Keratinocyte (primary cell): ENCODE data around the gene DDX60. TPM values are rescaled to one million over a fixed set of nuclear protein-coding genes. Genes with fewer than 3 reads are reported as not detected.

Experiments
- DNase-seq: peaks from one replicate; pipeline ENCODE4 v3.0.0-alpha.2; 2011; ENCODE audit warnings: low read depth, missing footprints, low spot score
- FAIRE-seq: peaks from 2 replicates; lab custom pipeline; 2011; peaks lifted over from hg19 to GRCh38; lab: Jason Lieb, UNC
- H2AFZ ChIP-seq: 2 replicates; pipeline ENCODE4 v1.6.0; 2012; ENCODE audit warnings: low read length, control low read depth, inconsistent platforms; ENCODE audit not compliant: control insufficient read depth
- H3K27ac ChIP-seq: 2 replicates; pipeline ENCODE4 v1.5.1; 2011; ENCODE audit warnings: low read length; ENCODE audit not compliant: control insufficient read depth, insufficient read depth
- H3K27me3 ChIP-seq: 3 replicates; pipeline ENCODE4 v1.6.0; 2011; ENCODE audit warnings: low read length; ENCODE audit not compliant: control insufficient read depth, insufficient read depth; ENCODE audit errors: extremely low read depth
- H3K36me3 ChIP-seq, 2 experiments: 2 replicates in 1 of 2; 3 replicates in 1 of 2; pipeline ENCODE4 v1.5.1; 2011; ENCODE audit warnings: low read length in 2 of 2, mild to moderate bottlenecking in 1 of 2; ENCODE audit not compliant: control insufficient read depth in 2 of 2, insufficient read depth in 2 of 2; ENCODE audit errors: extremely low read depth in 1 of 2
- H3K4me1 ChIP-seq: 3 replicates; pipeline ENCODE4 v1.5.1; 2011; ENCODE audit warnings: low read length; ENCODE audit not compliant: control insufficient read depth, insufficient read depth; ENCODE audit errors: extremely low read depth
- H3K4me2 ChIP-seq: 3 replicates; pipeline ENCODE4 v1.6.0; 2011; ENCODE audit warnings: low read depth, low read length; ENCODE audit not compliant: control insufficient read depth, insufficient read depth; ENCODE audit errors: extremely low read depth
- H3K4me3 ChIP-seq, 3 experiments: fragments of 200-600 bp in 1 of 3; sonication (generic) in 1 of 3; 2 replicates in 2 of 3; 3 replicates in 1 of 3; pipeline ENCODE4 v1.5.1; 2011 to 2016; ENCODE audit warnings: low read length in 3 of 3, mild to moderate bottlenecking in 3 of 3, control low read depth in 2 of 3, inconsistent platforms in 1 of 3, low read depth in 1 of 3, mixed read lengths in 1 of 3, mixed run types in 1 of 3, moderate library complexity in 1 of 3; ENCODE audit not compliant: control insufficient read depth in 2 of 3, insufficient read depth in 2 of 3; ENCODE audit errors: extremely low read depth in 1 of 3
- H3K79me2 ChIP-seq: 2 replicates; pipeline ENCODE4 v1.6.0; 2012; ENCODE audit warnings: low read length; ENCODE audit not compliant: control insufficient read depth, insufficient read depth
- H3K9ac ChIP-seq: 3 replicates; pipeline ENCODE4 v1.6.0; 2011; ENCODE audit warnings: low read length; ENCODE audit not compliant: control insufficient read depth, insufficient read depth; ENCODE audit errors: extremely low read depth
- H3K9me1 ChIP-seq: 3 replicates; pipeline ENCODE4 v1.6.0; 2011; ENCODE audit warnings: low read length; ENCODE audit not compliant: control insufficient read depth, insufficient read depth; ENCODE audit errors: extremely low read depth
- H3K9me3 ChIP-seq: 2 replicates; pipeline ENCODE4 v1.5.1; 2012; ENCODE audit warnings: low read depth, low read length; ENCODE audit not compliant: control insufficient read depth
- H4K20me1 ChIP-seq: 3 replicates; pipeline ENCODE4 v1.6.0; 2011; ENCODE audit warnings: low read length; ENCODE audit not compliant: control insufficient read depth, insufficient read depth; ENCODE audit errors: extremely low read depth
- CTCF ChIP-seq, 3 experiments: IDR thresholded peaks in 1 of 3; conservative IDR thresholded peaks in 1 of 3; optimal IDR thresholded peaks in 1 of 3; 2 replicates in 2 of 3; 3 replicates in 1 of 3; pipeline versions ENCODE3 to v1.5.1; 2011; ENCODE audit warnings: low read length in 3 of 3, mild to moderate bottlenecking in 3 of 3, moderate library complexity in 2 of 3, control low read depth in 1 of 3, inconsistent platforms in 1 of 3; ENCODE audit not compliant: insufficient read depth in 2 of 3; ENCODE audit errors: extremely low read depth in 1 of 3
- EZH2 ChIP-seq: IDR thresholded peaks from one replicate; pipeline ENCODE4 v1.6.1; 2012; ENCODE audit warnings: inconsistent platforms, mild to moderate bottlenecking, low read length, moderate library complexity
- dilution Hi-C: fragments of 300-500 bp; cut with MboI; formaldehyde crosslinking; loops from one replicate; pipeline ENCODE4 v1.7.0; 2020; ENCODE audit warnings: low sequenced_read_pairs; ENCODE audit not compliant: extremely low pct_ligation_motif_present
- polyA minus RNA-seq, 3 experiments: library from RNA; depleted of rRNA, polyadenylated mRNA; stranded (reverse); fragments of >200 nt; gene quantifications; 1 replicate in 1 of 3; 2 replicates in 1 of 3; 3 replicates in 1 of 3; pipeline ENCODE4 v1.2.3, GENCODE V29; 2011
- polyA plus RNA-seq, 5 experiments: library from polyadenylated mRNA; depleted of rRNA in 3 of 5; stranded (reverse) in 3 of 5; stranded (forward) in 1 of 5; unstranded in 1 of 5; fragments of >200 nt; gene quantifications; 1 replicate in 1 of 5; 2 replicates in 3 of 5; 3 replicates in 1 of 5; pipeline versions ENCODE4 v1.2.1 to v1.2.3, GENCODE V29; 2011 to 2012; ENCODE audit warnings: missing spikeins in 2 of 5, low read depth in 1 of 5, low replicate concordance in 1 of 5

Gene DDX60
- polyA plus RNA-seq (33.1 to 44.6 TPM (median 38.9 TPM) in 3 replicates), polyA minus RNA-seq (8.8 to 82.5 TPM (median 74.1 TPM) in 3 replicates)
- polyA plus RNA-seq (2011; ENCODE audit: low read depth): 7.0 TPM
- 12.0 and 23.0 TPM in 2 replicates for polyA plus RNA-seq (2011; cell fraction: cytosol; rRNA removed)
- polyA plus RNA-seq (2011; cell fraction: nucleus; rRNA removed): 40.6 and 54.1 TPM in 2 replicates
- 2.4 and 26.9 TPM in 2 replicates for polyA plus RNA-seq (2012; ENCODE audit: low replicate concordance)
- polyA minus RNA-seq (2011; cell fraction: cytosol; rRNA and poly(A)+ RNA removed): 24.9 TPM
- 43.4 and 95.2 TPM in 2 replicates for polyA minus RNA-seq (2011; cell fraction: nucleus; rRNA and poly(A)+ RNA removed)

GRCh38 chr4:168318266-168318895 lies at the start of gene DDX60:
Gene DDX60, minus strand, starts transcription at chr4:168318752. Its CDS starts 7,493 bp downstream, at chr4:168311259.
- TF ChIP-seq CTCF (optimal IDR thresholded peaks at IDR 0.05 in 1 of 3, IDR thresholded peaks at IDR 0.05 in 1 of 3, conservative IDR thresholded peaks at IDR 0.05 in 1 of 3; ENCODE audit: extremely low read depth in 1 of 3, insufficient read depth in 2 of 3, low read length in 3 of 3) (peak; percentile 29 to 60 (median 54)), EZH2 (no peak)
- FAIRE-seq: peak; percentile 79
- H3K9me3 ChIP-seq: no peaks in the 10 kb centered on the region
- H4K20me1 ChIP-seq: no peaks in the 10 kb centered on the region
- H3K79me2 ChIP-seq: no peaks in the 10 kb centered on the region
- no peaks in the 10 kb centered on the region for H3K27me3 ChIP-seq
- H3K4me2 ChIP-seq: peak within 1 kb of the TSS; percentile 90
- no peaks in the 10 kb centered on the region for H3K9me1 ChIP-seq
- peak within 1 kb of the TSS; percentile 81 for H2AFZ ChIP-seq
- H3K36me3 ChIP-seq: no peaks in the 10 kb centered on the region
- dilution Hi-C loops: no loop called here
- H3K9ac ChIP-seq: peak within 1 kb of the TSS; percentile 94
- DNase-seq: peak; percentile 4
- peaks cover 13% of the 10 kb centered on the region for H3K4me1 ChIP-seq
- H3K27ac ChIP-seq: peak within 1 kb of the TSS; percentile 90
- H3K4me3 ChIP-seq: peak within 1 kb of the TSS; percentile 57 to 86 (median 80)

GRCh38 chr4:168367065-168367464 lies 48.5 kb upstream of the DDX60 start:
- Histone ChIP-seq H3K27ac (no peak overlapping the region), H3K4me3 (no peak overlapping the region), H3K9ac (no peak overlapping the region), H3K36me3 (peaks cover 0 to 2% of the 10 kb centered on the region in 2 experiments), H3K9me1 (no peaks in the 10 kb centered on the region), H2AFZ (no peak overlapping the region), H4K20me1 (no peaks in the 10 kb centered on the region), H3K79me2 (no peaks in the 10 kb centered on the region), H3K4me2 (no peak overlapping the region), H3K27me3 (no peaks in the 10 kb centered on the region), H3K4me1 (no peaks in the 10 kb centered on the region), H3K9me3 (no peaks in the 10 kb centered on the region)
- no peak for DNase-seq
- TF ChIP-seq CTCF (optimal IDR thresholded peaks at IDR 0.05 in 1 of 3, IDR thresholded peaks at IDR 0.05 in 1 of 3, conservative IDR thresholded peaks at IDR 0.05 in 1 of 3; ENCODE audit: extremely low read depth in 1 of 3, insufficient read depth in 2 of 3, low read length in 3 of 3): no peak
- no peak for TF ChIP-seq EZH2
- no peak for FAIRE-seq
- dilution Hi-C loops: no loop called here
